SK-N-SH treated with all-trans-retinoic acid at 6 μM for 48 hours (cell line): ENCODE measurements around the gene HELZ2.

Source experiments
- ATAC-seq: fragments of 200-7000 bp; cut with Tn5 transposase; 3 replicates; pipeline ENCODE4 v1.9.1; 2020; ENCODE audit warnings: mild to moderate bottlenecking, moderate library complexity
- CSDC2 ChIP-seq: fragments of 250-450 bp; sonication (Bioruptor Pico); IDR thresholded peaks from 2 replicates; pipeline ENCODE4 v1.5.0; 2020; ENCODE audit warnings: mild to moderate bottlenecking, moderate library complexity
- GLIS3 ChIP-seq: fragments of 250-450 bp; sonication (Bioruptor Pico); IDR thresholded peaks from 2 replicates; pipeline ENCODE4 v1.5.0; 2020; ENCODE audit warnings: mild to moderate bottlenecking, moderate library complexity
- ISL1 ChIP-seq: fragments of 250-450 bp; sonication (Bioruptor Pico); IDR thresholded peaks from 2 replicates; pipeline ENCODE4 v2.1.2; 2022; ENCODE audit warnings: mild to moderate bottlenecking, moderate library complexity
- OSR1 ChIP-seq: fragments of 250-450 bp; sonication (Bioruptor Pico); IDR thresholded peaks from 2 replicates; pipeline ENCODE4 v1.8.0; 2022; ENCODE audit warnings: moderate library complexity, mild to moderate bottlenecking, inconsistent platforms
- PPARA ChIP-seq: fragments of 250-450 bp; sonication (Bioruptor Pico); IDR thresholded peaks from 2 replicates; pipeline ENCODE4 v1.5.0; 2020; ENCODE audit warnings: mild to moderate bottlenecking, borderline replicate concordance
- RARB ChIP-seq: fragments of 250-450 bp; sonication (Bioruptor Pico); IDR thresholded peaks from 2 replicates; pipeline ENCODE4 v1.8.0; 2021; ENCODE audit warnings: mild to moderate bottlenecking, moderate library complexity
- TCF4 ChIP-seq: fragments of 250-450 bp; sonication (Bioruptor Pico); IDR thresholded peaks from 2 replicates; pipeline ENCODE4 v1.8.0; 2021; ENCODE audit warnings: mild to moderate bottlenecking, moderate library complexity, borderline replicate concordance
- TOX ChIP-seq: fragments of 250-450 bp; sonication (Bioruptor Pico); IDR thresholded peaks from 2 replicates; pipeline ENCODE4 v1.8.0; 2021; ENCODE audit warnings: mild to moderate bottlenecking, moderate library complexity, borderline replicate concordance
- ZC3H10 ChIP-seq: fragments of 250-450 bp; sonication (Bioruptor Pico); IDR thresholded peaks from 2 replicates; pipeline ENCODE4 v1.5.1; 2021; ENCODE audit warnings: mild to moderate bottlenecking, moderate library complexity
- ZFP3 ChIP-seq: fragments of 250-450 bp; sonication (Bioruptor Pico); IDR thresholded peaks from 2 replicates; pipeline ENCODE4 v1.5.0; 2020; ENCODE audit warnings: mild to moderate bottlenecking, moderate library complexity
- ZFP30 ChIP-seq: fragments of 450-650 bp; formaldehyde crosslinking; IDR thresholded peaks from 2 replicates; pipeline ENCODE4 v1.5.0; 2022; ENCODE audit warnings: mild to moderate bottlenecking, moderate library complexity
- ZNF565 ChIP-seq: fragments of 450-650 bp; formaldehyde crosslinking; conservative IDR thresholded peaks from 2 replicates; pipeline ENCODE4 v1.5.0; 2020; ENCODE audit warnings: low read depth, mild to moderate bottlenecking, moderate library complexity
- ZNF70 ChIP-seq: fragments of 450-650 bp; formaldehyde crosslinking; IDR thresholded peaks from 2 replicates; pipeline ENCODE4 v1.5.0; 2020; ENCODE audit warnings: mild to moderate bottlenecking, moderate library complexity
- ZNF8 ChIP-seq: fragments of 450-650 bp; formaldehyde crosslinking; IDR thresholded peaks from 2 replicates; pipeline ENCODE4 v1.5.0; 2020; ENCODE audit warnings: mild to moderate bottlenecking, moderate library complexity
- TF ChIP-seq, protein P1 (sequence below): fragments of 250-450 bp; sonication (Bioruptor Pico); IDR thresholded peaks from 2 replicates; pipeline ENCODE4 v1.8.0; 2020; ENCODE audit warnings: mild to moderate bottlenecking, moderate library complexity, borderline replicate concordance
- TF ChIP-seq, protein P2 (sequence below): fragments of 250-450 bp; sonication (Bioruptor Pico); IDR thresholded peaks from 2 replicates; pipeline ENCODE4 v1.5.1; 2020; ENCODE audit warnings: low read depth, mild to moderate bottlenecking, moderate library complexity
- TF ChIP-seq, protein P3 (sequence below): fragments of 250-450 bp; sonication (Bioruptor Pico); IDR thresholded peaks from 2 replicates; pipeline ENCODE4 v1.8.0; 2021; ENCODE audit warnings: low read depth, mild to moderate bottlenecking, moderate library complexity, borderline replicate concordance

HELZ2 gene

GRCh38 chr20:63564036-63564810, 9.8 kb downstream of the HELZ2 start:
- ATAC-seq, result no peak
- TF ChIP-seq CSDC2 (CRISPR knock-in tag) (no peak), ZNF565 (CRISPR knock-in tag) (no peak), RARB (CRISPR knock-in tag) (no peak), ZC3H10 (CRISPR knock-in tag) (no peak)
- TF ChIP-seq, protein P1, sequence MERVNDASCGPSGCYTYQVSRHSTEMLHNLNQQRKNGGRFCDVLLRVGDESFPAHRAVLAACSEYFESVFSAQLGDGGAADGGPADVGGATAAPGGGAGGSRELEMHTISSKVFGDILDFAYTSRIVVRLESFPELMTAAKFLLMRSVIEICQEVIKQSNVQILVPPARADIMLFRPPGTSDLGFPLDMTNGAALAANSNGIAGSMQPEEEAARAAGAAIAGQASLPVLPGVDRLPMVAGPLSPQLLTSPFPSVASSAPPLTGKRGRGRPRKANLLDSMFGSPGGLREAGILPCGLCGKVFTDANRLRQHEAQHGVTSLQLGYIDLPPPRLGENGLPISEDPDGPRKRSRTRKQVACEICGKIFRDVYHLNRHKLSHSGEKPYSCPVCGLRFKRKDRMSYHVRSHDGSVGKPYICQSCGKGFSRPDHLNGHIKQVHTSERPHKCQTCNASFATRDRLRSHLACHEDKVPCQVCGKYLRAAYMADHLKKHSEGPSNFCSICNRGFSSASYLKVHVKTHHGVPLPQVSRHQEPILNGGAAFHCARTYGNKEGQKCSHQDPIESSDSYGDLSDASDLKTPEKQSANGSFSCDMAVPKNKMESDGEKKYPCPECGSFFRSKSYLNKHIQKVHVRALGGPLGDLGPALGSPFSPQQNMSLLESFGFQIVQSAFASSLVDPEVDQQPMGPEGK (CRISPR knock-in tag), result no peak

DNA sequence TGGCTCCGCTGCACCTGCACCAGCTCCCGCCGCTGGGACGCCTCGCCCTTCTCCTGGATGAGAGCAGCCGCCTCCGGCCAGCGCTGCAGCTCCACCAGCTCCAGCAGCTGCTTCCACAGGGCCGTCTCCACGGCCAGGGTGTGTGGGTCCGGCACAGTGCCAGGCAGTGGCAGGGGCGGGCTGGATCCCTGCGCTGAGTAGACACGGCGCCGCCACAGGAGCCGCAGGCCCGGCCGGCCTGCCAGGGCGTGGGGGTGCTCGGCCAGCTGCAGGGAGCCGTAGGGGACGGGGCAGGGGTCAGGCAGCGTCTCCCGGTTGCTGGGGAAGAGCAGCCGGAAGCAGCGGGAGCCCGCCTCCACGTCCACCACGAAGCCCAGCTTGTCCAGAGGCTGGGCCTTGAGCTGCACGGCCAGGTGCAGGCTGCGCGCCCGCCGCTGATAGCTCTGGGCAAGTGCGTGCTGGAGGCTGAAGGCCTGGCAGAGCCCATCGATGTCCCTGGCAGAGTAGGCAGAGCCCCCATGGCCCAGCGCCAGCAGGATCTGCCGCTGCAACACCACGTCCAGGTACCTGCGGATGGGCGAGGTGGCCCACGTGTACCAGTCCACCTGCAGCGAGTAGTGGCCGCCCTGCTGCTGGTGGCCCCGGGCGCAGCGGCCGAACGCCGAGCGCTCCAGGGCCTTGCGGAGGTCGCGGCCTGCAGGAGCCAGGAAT, 10.7 kb downstream of the HELZ2 start:
- TF ChIP-seq PPARA (no peak), ZNF8 (CRISPR knock-in tag) (no peak), ZFP30 (CRISPR knock-in tag) (no peak), ZFP3 (CRISPR knock-in tag) (no peak)
- TF ChIP-seq, protein P2, sequence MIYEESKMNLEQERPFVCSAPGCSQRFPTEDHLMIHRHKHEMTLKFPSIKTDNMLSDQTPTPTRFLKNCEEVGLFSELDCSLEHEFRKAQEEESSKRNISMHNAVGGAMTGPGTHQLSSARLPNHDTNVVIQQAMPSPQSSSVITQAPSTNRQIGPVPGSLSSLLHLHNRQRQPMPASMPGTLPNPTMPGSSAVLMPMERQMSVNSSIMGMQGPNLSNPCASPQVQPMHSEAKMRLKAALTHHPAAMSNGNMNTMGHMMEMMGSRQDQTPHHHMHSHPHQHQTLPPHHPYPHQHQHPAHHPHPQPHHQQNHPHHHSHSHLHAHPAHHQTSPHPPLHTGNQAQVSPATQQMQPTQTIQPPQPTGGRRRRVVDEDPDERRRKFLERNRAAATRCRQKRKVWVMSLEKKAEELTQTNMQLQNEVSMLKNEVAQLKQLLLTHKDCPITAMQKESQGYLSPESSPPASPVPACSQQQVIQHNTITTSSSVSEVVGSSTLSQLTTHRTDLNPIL (CRISPR knock-in tag), result no peak
- TF ChIP-seq, protein P3, sequence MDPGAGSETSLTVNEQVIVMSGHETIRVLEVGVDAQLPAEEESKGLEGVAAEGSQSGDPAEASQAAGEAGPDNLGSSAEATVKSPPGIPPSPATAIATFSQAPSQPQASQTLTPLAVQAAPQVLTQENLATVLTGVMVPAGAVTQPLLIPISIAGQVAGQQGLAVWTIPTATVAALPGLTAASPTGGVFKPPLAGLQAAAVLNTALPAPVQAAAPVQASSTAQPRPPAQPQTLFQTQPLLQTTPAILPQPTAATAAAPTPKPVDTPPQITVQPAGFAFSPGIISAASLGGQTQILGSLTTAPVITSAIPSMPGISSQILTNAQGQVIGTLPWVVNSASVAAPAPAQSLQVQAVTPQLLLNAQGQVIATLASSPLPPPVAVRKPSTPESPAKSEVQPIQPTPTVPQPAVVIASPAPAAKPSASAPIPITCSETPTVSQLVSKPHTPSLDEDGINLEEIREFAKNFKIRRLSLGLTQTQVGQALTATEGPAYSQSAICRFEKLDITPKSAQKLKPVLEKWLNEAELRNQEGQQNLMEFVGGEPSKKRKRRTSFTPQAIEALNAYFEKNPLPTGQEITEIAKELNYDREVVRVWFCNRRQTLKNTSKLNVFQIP (CRISPR knock-in tag), result no peak

GRCh38 chr20:63562461-63563224, 11.4 kb downstream of the HELZ2 start:
- no peak for ATAC-seq
- TF ChIP-seq OSR1 (CRISPR knock-in tag) (no peak), ZFP3 (CRISPR knock-in tag) (no peak), GLIS3 (CRISPR knock-in tag) (no peak), TCF4 (CRISPR knock-in tag) (no peak), ZNF565 (CRISPR knock-in tag) (no peak), ISL1 (CRISPR knock-in tag) (no peak), ZFP30 (CRISPR knock-in tag) (no peak), RARB (CRISPR knock-in tag) (no peak), CSDC2 (CRISPR knock-in tag) (no peak), ZNF70 (no peak), ZNF8 (CRISPR knock-in tag) (no peak), TOX (CRISPR knock-in tag) (no peak)
- TF ChIP-seq, protein P1 (CRISPR knock-in tag), result no peak
- TF ChIP-seq, protein P3 (CRISPR knock-in tag), result no peak
- TF ChIP-seq, all 23 proteins: peak for 0

More for the DNA sequence above, 10.7 kb downstream of the HELZ2 start:
- ATAC-seq, result no peak
